Stimulated activated naive CD4-positive, alpha-beta T cell (primary cell): Measurements from ENCODE around the gene EPC1.
"Not testable (repeated sequence)": the region's sequence is repeated elsewhere in the genome, so short reads cannot be mapped to it uniquely, and the experiment has no call there.

Source experiments
- DNase-seq, 6 experiments: peaks; one replicate each; lab custom pipeline; 2025; lab: John Stamatoyannopoulos, UW

Gene EPC1

DNA sequence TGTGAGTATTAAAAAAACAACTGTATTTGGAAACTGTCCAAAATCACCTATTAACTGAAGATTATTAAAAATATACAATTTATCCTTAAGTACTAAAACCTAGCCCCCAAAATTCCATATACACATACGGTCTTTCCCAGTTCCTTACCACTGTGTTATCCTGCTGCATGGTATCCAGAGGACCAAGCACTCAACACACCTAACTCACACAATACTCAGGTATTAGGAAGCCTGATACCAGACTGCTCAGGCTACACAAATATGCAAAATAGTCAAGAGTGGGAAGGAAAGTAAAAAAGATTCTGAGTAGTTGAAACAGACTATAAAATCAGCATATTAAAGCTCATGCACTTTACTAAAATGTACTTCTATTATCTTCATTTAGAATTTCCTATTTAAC, 67.2 kb downstream of the EPC1 start:
- DNase-seq, result no peak

DNA sequence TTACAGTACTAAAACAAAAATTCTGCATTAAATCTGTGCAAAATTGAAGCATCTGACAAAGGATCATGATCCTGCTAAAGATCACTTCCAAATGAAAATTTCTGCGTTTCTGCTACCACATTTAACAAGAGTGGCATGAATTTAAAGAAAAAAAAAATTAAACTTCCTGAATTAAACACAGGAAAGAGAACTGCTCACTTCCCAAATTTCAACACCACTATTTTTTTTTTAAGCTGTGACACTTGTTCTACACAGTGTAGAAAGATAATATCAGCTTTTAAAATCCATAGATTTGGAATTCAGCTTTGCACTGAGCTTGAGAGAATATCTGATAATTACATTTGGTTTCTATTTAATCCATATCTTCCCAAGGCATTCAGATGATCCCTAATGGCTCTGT, 73.6 kb downstream of the EPC1 start:
- DNase-seq, result no peak

DNA sequence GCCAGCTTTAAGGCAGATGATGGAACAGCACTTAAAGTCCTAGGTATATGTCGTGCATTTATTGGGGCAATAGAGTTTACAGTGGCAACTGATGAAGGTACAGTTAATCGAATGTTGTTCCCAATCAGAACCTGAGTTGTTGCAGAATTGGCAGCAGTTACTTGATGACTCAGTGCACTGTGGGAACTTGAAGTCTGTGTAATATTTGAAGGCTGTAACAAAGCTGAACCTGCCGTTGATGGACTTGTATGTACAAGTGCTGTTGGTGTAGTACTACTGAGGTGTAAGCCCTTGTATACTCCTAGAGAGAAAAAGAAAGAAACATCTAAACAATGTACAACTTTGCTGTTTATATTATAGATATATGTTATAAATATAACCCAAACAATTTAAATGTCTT, 75.3 kb downstream of the EPC1 start:
- DNase-seq, result no peak

DNA sequence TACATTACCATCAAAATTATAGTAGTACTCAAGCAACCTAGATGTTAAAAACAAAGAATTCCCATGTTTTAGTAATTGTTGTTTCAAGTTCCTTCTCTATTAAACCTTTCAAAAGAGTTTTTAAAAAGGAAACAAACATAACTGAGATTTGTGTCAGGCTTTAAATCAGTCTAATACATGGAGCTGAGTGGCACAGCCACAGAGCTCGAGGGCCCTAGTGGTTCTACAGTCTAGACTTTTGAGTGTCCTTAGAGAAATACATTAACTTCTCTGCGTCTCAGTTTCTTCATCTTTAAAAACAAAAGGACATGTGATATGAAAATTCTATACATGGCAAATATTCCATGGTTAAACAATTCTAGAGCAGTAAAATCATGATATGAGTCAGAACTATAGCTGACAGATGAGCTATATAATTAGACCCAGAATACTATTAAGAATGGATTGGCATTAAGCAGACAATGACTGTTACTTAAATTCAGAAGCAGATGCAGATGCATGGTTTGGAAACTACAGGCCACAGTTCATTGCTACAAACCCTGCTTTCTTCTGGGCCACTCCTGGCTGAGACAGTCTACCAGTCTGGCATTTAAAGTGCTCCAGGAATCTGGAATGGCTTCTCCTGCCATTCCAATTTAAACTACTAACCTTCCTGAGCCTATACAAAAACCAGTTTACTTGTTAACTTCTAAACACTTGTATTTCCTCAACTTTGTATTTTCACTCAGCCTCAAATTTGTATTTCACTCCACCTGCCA, 77.4 kb downstream of the EPC1 start:
- DNase-seq, result no peak

DNA sequence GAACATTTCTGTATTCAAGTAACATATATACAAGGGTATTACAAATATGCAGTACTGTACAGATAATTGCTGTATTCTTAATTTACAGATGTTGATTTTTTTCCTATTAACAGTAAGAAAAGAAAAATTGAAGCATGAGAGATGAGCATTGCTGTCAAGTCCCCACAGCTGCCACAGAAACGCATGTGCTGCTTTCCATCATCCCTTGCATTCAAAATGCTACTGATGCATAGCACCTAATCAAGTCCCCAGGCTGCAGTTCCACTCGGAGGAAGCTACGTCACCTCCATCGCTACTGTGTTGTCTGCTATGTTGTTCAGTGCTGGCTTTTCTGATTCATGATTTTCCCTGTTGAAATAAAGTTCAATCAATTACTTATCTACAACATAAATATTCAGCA, 78.2 kb downstream of the EPC1 start:
- no peak for DNase-seq

DNA sequence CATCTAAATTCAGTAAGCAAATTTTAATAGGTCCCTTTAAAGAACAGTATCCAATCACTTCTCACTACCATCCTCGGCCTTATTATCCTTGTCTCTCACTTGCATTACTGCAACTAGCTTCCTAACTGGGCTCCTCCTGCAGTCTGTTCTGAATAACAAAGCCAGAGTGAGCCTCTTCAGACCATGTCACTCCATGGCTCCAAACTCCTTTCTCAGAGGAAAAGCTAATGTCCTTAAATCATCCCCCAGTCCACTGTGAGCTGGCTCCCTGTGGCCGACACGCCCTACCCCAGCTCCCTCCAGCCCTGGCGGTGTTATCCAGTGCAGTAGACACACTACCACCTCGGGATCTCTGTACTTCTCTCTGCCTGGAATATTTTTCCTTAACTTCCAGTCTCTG, 80.0 kb downstream of the EPC1 start:
- no peak for DNase-seq

DNA sequence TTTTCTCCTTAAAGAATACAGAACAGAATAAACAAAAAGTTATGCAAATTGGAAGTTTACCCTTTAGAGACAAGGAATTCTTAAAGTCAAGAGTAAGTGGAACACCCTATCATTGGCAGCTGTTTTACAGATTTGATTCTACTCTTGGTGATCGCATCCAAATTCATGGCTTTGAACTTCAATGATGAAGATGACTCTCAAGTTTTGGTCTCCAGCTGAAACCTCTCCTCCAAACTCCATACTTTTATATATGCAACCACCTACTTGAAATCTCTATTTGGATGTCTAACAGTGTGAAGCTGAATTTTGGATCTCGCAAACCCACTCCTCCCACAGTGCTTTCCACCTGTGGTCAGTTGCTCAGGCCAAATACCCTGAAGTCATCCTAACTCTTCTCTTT, 80.4 kb downstream of the EPC1 start:
- no peak for DNase-seq

DNA sequence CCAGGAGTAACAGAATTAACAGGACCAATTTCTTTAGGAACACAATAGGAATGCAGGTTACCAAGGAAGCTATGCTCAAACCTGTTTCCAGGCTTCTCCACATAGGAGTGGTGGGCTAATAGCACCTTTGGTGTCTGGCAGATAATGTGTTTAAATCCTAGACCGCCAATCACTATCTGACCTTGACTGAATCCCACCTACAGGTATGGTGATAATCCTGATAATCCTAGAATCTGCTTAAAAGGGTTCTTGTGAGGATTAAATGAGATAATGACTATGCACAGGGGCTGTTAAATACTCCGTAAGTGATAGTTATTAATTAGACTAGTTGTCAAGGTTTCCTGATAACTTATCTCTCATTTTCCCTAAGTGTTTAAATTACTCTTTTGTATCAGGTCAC, 81.2 kb downstream of the EPC1 start:
- DNase-seq, result no peak

DNA sequence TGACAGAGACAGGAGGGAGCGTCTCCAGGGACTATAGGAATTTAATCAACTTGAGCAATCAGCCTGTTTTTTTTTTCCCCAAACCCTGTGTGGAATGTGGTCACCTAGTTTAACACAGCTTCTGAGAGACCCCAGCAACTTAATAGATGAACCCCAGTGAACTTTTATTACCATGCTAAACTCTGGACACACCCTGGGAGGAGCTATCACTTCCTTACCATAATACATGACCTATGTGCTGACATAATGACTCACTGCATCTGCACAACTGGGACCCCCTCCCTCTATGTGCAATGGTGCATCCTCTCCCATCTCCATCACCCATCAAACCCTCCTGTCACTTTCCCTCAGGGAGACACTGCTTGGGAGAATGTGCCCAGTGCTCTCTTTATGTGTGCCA, 83.7 kb downstream of the EPC1 start:
- no peak for DNase-seq

DNA sequence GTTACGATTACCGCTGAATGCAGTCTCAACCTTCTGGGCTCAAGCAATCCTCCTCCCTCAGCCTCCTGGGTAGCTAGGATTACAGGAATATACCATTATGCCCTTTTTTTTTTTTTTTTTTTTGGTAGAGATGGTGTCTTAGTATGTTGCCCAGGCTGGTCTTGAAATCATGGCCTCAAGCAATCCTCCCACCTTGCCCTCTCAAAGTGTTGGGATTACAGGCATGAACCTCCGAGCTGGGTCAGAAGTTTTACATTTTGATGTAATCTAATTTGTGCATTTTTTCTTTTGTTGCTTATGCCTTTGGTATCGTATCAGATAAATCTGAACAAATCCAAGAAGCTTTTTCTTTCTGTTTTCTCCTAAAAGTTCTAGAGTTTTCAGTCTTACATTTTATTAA, 87.4 kb downstream of the EPC1 start:
- no peak for DNase-seq

DNA sequence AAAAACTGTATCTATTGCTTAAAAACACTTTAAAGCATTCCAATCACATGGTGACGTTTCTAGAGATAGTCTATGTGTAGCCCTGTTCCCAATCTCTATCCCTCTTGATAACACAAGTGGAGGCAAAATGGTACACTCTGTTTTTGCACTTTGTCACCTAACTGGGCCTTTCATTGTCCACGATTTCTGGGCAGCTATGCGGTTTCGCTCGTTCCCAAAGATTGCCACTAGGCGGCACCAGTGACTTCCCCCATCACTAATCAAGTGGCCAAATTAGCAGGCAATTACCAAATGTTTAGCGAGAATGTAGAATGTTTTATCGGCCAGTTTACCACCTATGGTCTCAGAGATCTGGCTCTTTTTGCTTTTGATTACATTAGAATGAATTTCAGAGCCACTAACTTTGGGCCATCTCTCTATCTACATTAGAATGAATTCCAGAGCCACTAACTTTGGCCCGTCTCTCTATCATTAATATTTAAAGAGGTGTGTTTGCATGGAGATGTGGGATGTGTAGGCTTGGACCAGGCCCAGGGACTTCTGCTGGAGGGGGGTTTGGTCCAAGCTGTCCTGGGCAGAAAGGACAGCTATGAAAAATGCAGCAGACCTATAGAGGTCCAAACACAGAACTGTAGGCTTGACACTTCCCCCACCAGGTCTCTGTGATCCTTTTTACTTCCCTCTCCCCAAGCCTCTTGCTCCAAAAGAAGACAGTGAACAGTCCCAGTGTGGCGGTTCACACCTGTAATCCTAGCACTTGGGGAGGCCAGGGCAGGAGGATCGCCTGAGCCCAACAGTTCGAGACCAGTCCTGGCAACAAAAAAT, 90.1 kb downstream of the EPC1 start:
- DNase-seq, result peak; percentile 13 to 72 (median 48)

DNA sequence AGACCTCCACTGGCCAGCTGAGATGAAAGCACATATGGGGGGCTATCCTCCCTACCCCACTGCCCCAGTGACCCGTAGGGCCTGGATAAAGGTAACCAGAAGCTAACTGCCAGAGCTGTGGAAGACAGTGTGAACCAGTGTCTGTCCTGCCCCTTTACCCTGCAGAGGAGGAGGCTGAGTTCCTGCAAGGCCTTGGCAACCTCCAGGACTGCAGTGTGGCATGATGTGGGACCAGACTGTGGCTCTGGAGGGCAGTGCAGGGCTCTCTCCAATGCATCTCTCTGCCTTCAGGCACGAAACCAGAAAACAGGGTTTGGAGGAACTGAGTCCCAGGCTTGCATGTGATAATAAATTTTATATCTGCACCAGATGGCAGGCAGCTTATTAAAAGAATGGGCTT, 93.1 kb downstream of the EPC1 start:
- DNase-seq, result no peak

DNA sequence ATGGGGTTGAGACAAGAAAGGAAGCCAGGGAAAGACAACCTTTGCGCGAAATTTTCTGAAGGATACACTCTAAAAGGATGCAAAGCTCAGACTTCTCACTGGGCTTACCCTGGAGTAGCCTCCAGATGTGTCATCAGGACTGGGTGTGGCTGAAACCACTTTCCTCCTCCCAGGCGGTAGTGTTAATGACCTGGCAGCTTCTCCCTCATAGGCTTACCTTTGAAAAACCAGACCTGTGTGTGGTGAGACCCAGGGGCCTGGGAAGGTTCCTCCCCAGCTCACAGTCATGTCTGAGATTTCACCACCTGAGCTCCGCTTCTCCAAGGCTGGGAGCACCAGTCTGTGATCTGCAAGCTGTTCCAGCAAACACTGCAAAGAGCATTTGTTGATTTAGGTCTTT, 93.7 kb downstream of the EPC1 start:
- DNase-seq, result no peak

DNA sequence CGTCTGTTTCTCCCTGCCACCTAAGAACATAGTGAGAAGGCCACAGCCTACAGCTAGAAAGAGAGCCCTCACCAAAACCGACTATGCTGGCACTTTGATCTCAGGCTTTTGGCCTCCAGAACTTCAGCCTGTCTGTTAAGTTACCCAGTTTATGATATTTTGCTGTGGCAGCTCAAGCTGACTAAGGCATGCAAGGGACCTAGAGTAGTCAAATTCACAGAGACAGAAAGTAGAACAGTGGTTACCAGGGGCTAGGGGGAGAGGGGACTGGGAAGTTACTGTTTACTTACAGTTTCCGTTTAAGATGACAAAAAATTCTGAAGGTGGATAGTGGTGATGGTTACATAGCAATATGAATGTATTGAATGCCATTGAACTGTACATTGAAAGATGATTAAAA, 96.5 kb downstream of the EPC1 start:
- DNase-seq, result not testable (repeated sequence)

DNA sequence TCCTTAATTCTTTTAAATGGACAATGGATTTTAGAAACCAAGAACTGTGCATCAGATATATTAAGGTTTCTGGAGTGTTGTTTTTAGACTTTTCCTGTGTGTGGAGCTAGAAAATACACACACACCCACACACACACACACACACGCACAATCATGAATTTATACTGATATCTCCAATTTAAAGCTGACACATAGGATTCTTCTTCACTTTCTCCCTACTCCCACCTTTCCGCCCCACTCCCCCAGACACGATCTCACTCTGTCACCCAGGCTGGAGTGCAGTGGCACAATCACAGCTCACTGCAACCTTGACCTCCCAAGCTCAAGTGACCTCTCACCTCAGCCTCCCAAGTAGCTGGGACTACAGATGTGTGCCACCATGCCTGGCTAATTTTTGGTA, 100.3 kb downstream of the EPC1 start:
- DNase-seq, result no peak

DNA sequence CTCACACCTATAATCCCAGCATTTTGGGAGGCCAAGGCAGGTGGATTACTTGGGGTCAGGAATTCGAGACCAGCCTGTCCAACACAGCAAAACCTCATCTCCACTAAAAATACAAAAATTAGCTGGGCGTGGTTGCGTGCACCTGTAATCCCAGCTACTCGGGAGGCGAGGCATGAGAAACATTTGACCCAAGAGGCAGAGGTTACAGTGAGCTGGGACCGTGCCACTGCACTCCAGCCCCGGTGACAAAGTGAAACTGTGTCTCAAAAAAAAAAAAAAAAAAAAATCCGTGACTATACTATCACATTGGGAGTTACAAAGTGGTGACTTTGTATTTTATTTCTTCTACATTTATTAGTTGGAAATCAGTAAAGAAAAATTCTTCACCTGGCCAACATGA, 101.2 kb downstream of the EPC1 start:
- no peak for DNase-seq

DNA sequence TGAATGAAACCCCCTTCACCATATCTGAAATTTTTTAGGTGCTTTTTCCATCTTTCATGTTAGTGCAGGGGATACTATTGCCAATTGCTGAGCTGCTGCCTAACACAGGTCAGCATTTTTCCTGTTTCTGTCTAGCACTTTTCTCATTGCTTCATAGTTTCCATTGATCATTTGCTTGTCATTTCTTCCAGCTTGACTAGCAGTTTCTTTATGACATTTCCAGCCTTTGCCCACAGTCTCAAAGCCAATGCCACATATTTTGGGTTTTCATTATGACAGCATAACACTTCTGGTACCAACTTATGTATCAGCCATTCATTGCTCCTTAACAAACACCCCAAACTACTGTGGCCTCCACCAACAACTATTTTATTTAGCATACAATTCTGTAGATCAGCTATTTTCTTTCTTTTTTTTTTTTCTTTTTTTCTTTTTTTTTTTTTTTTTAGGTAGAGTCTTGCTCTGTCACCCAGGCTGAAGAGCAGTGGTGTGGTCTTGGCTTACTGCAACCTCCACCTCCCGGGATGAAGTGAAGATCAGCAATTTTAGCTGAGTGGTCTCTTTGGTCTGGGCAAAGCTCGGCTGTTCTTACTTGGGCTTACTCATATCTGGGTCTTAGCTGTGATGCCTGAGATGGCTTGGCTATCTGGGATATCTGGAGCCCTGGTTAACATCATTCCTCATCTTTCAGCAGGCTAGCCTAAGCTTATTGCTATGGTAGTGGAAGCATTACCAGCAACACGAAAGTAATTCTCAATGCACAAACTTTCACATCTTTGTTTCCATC, 102.3 kb downstream of the EPC1 start:
- no peak for DNase-seq

DNA sequence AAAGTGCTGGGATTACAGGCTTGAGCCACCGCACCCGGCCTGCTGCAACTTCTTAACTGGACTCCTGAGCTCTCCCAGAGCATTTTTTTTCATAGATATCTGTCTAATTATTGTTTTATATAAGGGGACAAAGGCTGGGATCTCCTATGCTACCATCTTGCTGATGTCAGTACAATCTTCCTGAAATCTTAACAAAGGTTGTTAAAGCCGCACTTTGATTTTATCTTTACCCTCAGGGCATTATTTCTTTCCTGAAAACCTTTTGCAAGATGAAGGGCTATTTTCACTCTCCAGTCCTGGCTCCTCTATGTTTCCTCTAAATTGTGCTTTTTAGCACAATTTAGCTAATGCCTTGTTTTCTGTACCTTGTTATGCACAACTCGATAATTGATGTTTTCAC, 102.9 kb downstream of the EPC1 start:
- no peak for DNase-seq

DNA sequence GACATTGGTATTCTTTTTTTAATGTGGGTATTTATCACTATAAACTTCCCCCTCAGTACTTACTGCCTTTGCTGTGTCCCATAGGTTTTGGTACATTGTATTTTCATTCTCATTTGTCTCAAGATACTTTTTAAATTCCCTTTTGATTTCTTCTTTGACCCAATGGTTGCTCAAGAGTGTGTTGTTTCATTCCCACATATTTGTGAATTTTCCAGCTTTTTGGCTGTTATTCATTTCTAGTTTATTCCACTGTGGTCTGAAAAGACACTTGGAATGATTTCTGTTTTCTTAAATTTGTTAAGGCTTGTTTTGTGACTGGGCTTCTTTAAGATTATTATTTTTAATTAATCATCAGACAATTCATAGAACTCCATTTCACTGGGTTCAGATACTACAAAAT, 105.0 kb downstream of the EPC1 start:
- no peak for DNase-seq

DNA sequence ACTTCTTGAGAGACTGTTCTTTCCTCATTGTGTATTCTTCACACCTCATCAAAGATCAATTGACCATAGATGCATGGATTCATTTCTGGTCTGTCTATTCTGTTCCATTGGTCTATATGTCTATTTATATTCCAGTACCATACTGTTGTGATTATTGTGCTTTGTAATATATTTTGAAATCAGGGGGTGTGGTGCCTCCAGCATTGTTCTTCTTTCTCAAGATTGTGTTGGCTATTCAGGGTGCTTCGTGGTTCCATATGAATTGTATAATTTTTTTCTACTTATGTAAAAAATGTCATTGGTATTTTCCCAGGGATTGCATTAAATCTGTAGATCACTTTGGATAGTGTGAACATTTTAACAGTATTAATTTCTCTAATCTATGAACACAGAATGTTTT, 106.5 kb downstream of the EPC1 start:
- DNase-seq, result no peak

DNA sequence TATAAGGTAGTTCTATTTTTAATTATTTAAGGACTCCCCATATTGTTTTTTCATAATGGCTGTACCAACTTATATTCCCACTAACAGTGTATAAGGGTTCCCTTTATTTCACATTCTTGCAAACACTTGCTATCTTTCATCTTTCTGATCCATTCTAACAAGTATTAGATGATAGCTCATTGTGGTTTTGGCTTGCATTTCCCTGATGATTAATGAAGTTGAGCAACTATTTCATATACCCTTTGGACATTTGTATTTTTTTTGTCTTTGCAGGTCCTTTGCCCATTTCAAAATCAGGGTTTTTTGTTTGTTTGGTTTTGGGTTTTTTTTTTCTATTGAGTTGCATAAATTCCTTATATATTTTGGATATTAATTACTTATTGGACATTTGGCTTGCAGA, 107.2 kb downstream of the EPC1 start:
- DNase-seq, result no peak

DNA sequence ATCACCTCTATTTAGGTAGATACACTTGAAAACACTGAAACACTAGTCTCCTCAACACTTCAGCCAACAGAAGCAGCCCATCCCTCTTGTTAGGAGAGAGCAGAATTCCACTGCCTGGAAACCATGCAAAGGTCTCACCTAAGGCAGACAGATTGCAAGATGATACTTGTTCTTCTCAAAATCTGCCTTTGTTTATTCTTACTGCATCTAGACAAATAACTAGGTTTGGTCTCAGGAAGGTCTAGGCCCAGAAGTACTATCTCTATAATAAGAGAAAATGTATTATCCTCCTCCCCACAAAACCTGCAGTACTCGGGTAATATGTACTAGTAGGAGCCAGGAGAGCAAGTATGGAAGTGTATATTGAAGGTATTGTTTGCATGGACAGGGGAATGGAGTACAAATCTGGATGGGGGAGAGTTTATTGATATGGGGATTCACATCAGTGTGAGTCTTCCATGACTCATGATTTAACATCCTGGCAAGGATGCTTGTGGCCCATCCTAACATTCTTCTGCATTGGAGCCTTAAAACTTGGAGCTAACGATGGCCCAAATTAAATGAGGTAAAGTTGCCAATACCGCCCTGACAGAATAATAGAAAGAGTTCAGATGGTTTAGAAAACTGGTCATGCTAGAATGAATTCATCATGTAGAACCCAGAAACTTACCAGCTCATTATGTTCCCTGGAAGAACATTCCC, 109.2 kb downstream of the EPC1 start:
- DNase-seq, result no peak
